Activated CD4-positive, alpha-beta T cell treated with anti-CD3 and anti-CD28 coated beads, Interleukin-2, amount 50 U/mL, for 4 hours (primary cell): ENCODE results near the gene ACTL6A.

Experiments
- DNase-seq, 2 experiments: peaks; one replicate each; pipeline ENCODE4 v3.0.0-alpha.2; 2020

Gene ACTL6A

DNA sequence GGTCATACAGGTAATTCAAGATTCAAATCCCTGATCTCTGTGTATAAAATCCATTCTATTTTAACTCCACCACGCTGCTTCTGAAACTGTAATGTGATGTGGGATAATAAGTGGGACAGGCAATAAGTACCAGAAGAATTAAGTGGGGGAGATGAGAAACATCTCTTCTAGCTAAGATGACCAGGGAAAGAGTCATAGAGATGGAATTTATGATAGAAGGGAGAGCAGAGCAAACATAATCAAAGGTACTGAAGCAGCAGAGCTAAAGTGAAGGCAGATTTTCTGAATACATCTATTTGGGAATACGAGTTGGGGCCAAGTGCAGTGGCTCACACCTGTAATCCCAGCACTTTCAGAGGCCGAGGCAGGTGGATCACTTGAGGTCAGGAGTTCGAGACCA, 36.8 kb downstream of the ACTL6A start:
- no peak for DNase-seq

DNA sequence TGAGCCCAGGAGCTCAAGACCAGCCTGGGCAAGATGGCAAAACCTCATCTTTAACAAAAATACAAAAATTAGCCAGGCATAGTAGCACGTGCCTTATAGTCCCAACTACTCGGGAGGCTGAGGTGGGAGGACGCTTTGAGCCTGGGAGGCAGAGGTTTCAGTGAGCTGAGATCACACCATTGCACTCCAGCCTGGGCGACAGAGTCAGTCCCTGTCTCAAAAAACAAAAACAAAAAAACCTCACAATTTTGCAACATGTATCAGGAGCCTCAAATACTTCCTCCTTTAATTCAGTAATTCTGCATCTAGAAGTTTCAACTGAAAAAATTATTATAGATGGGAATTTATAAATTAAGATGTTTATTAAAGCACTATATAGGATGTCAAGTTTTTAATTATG, 40.6 kb downstream of the ACTL6A start:
- no peak for DNase-seq

DNA sequence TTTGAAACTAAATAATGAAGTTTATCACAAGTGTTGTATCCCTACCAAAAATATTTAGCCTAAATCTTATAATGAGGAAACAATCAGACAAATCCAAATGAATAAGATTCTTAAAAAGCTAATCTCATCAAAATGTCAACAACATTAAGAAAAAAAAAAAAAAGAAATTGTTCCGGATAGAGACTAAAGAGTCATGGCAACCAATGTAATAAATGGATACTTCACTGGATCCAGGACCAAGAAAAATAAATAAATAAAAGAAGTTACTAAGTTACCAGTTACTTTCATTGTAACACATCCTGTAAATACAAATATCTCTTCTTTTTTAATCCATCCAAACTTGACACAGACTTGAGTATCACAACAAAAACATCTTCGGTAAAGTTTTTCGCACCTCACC, 41.1 kb downstream of the ACTL6A start:
- no peak for DNase-seq

DNA sequence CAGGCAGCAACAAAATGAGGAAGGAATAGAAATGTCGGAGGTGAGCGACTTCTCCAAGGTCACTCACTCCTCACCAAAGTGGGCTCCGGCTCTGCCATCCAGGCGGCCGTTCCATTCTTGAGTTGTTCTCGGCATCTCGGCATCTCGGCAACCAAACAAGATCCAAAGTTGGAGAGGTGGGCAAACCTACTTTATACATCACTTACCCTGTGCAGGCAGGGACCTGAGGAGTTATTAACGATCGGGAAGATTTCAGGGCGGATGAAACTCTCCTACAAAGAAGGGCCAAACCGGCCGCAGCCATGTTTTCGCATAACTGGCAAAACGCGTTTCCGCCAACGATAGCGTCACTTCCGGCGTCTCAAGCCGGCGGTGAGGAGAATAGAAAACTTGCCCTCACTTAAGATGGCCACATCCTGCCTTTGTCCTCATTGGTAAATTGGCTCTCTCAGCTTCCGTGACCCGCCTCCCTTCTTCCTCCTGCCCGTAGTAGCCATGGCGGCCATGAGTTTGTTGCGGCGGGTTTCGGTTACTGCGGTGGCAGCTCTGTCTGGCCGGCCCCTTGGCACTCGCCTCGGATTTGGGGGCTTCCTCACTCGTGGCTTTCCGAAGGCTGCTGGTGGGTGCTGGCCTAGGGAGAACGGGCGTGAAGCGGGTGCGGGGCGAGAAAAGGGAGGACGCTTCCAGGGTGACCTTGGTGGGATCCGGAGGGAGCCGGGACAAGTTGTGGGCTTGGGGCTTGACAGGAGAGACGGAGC, 41.8 kb downstream of the ACTL6A start, which contains the start of the genes MRPL47 and NDUFB5:
TSS of gene MRPL47 (minus strand) at position 318 of the 758 bp plus-strand sequence. CDS start at position 304, 14 bp downstream.
TSS of gene NDUFB5 (plus strand) at position 474 of the 758 bp plus-strand sequence. CDS start at position 496, 22 bp downstream.
- DNase-seq = peak; percentile 89 to 91

DNA sequence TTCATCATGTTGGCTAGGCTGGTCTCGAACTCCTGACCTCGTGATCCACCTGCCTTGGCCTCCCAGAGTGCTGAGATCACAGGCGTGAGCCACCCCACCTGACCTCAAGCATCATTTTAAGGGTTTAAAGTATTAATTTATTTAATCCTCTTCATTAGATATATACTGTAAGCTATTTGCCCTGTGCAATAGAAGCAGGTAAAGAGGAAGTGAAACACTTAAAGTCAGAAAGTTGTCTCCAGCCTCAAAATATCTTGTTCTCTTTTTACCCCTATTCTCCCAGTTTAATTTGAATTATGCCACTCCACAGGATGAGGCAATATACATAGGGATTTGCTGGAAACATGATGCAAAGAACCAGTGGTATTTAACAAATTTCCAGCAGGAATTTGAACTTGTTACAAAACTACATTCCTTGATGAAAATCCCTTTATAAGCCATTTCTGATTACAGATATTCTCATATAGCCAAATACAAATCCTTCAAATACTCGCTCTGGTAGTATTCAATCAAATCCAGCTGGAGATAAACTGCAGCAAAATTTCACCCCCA, 43.9 kb downstream of the ACTL6A start:
- DNase-seq = no peak

DNA sequence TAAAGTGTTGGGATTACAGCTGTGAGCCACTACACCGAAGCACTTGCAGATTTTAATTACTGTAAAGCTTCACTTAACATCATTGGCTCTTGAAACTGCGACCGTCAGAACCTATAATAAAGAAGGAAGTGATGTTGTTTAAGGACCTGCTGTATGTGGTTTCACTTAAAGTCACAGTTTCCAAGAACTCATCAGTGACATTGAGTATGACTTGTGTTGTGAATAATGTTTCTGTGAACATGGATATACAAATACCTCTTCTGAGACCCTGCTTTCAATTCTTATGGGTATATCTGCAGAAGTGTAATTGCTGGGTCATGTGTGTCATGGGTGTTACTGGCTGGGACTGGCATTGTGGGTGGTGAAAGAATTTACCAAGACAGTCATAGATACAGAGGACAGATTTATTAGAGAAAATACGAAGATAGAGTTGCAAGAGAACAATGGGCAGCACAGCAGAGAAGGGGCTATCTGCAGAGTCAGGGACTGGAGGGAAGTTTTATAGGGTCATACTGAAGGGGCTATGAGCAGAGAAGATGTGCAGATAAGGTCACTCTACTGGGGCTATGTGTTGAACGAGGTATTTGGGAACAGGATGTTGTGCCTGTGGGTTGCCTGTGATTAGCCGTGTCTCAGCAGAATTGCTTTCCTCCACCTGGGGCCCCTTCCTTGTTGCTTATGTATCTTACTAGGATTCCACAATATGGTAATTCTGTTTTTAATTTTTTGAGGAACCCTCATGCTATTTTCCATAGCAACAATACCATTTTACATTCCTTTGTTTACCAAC, 46.4 kb downstream of the ACTL6A start:
- no peak for DNase-seq

DNA sequence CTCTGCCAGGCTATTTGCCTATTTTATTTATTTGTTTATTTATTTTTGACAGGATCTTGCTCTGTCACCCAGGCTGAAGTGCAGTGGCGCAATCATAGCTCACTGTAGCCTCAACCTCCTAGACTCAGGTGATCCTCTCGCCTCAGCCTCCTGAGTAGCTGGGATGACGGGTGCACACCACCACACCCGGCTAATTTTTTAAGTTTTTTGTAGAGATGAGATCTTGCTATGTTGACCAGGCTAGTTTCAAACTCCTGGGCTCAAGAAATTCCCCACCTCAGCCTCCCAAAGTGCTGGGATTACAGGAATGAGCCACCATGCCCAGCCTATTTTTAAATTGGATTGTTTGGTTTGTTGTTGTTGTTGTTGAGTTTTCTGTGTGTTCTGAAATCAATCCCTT, 47.3 kb downstream of the ACTL6A start:
- DNase-seq = no peak

DNA sequence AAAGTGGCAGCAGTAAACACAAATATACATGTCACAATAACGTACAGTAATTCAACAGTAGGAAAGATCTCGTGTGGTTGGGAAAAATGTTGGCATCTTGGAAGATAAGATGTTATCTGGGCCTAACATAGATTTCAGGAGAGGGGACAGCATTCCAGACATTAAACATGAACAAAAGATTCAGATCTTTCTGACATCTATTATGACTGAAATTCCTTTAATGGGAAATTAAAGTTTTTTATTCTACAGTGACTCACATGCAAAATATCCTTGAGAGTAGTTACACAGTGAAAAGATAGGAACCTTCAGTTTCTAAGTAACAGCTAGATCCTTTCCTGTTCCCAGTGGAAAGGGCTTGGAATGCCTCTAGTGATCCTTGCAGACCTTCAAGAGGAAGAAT, 51.1 kb downstream of the ACTL6A start:
- no peak for DNase-seq

DNA sequence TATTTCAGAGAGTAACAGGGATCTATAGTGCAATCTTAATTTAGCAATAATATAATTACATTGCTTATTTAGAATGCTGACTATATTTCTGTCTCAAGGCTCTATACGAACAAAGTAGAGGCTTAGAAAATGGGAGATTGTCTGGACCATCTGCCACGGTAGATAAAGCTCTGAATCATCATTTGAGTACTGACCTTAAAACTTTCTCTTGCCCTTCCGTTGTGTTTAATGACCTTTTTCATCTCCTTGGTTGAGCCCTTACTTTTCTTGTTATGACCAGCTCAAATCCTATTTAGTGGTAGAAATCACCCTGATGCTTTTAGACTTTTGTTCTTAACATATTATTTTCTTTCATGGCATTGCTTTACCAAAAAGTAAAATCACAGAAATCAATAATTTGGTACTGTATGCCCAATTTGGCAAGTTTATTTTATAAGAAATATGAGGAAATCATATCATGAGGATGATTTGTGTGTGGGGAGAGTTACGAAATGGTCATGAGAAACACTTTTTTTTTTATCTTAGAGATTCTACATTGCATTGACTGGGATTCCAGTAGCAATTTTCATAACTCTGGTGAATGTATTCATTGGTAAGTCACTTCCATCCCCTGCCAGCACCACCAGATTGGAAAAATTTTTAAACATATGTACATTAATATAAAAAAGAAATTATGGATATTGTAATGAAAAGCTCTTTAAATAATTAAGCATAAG, 52.9 kb downstream of the ACTL6A start:
- no peak for DNase-seq

DNA sequence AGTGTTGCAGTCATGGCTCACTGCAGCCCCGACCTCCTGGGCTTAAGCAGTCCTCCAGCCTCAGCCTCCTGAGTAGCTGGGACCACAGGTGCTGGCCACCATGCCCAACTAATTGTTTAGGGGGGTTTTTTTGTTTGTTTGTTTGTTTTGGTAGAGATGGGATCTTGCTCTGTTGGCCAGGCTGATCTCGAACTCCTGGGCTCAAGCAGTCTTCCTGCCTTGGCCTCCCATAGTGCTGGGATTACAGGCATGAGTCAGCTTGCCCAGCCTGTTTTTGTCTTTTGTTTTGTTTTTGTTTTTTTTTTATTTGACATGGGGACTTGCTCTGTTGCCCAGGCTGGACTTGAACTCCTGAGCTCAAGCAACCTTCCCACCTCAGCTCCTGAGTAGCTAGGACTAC, 59.3 kb downstream of the ACTL6A start:
- DNase-seq = no peak

DNA sequence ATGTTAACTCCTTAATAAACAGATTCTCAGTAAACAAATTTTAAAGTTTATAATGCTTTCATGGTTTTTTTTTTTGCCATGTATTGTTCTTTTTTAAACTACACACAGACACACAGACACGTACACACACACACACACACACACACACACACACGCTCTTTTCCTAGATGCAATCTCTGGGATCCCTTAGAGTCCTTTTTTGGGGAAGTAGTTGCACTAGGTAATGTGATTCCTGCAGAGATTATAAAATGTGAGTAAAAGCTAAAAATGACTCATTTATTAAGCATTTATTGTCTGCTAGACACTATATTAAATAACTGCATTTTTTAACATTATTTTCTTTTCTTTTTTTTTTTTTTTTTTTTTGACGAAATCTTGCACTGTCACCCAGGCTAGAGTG, 61.7 kb downstream of the ACTL6A start:
- DNase-seq = no peak

DNA sequence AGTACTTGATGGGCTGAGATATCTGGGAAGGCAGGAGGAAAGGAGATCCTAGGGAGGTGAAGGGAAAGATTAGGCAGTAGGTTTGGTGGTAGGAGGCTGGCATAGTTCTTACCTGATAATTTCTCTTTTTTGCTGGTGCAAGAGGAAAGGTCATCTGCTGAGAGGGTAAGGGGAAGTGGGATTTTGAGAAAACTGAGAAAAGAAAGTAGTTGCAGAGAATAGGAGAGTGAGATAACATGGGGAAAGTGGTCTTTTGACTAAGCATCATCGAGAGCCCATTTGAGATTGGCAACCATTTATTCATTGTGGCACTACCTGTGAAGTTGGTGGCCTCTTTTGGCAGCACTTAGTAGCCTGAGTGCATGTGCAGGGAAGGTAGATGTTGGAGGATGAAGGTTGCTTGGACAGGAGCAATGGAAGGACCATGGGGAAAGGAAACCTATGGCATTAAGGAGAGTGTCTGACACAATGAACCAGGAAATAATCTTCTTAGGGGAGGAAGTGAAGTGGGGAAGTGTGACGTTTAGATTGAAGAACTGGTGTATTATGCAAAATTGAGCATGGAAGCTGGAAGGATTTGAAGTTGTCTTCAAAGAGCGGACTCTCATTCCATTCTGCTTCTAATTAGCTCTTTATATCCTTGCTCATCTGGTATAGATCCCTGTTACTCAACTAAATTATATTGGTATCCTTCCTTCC, 68.2 kb downstream of the ACTL6A start:
- DNase-seq = no peak
